ENCODE measurements around the gene DLGAP1.

- TF ChIP-seq ZNF565 (CRISPR knock-in tag; conservative IDR thresholded peaks at IDR 0.05; ENCODE audit: low read depth) = no peak
- TF ChIP-seq CREB5 (CRISPR knock-in tag; IDR thresholded peaks at IDR 0.05; ENCODE audit: low read depth) = no peak
- TF ChIP-seq ZFP3 (CRISPR knock-in tag; IDR thresholded peaks at IDR 0.05) = no peak
- TF ChIP-seq RARB (CRISPR knock-in tag; IDR thresholded peaks at IDR 0.05) = no peak
- TF ChIP-seq ZNF8 (CRISPR knock-in tag; IDR thresholded peaks at IDR 0.05) = no peak
- TF ChIP-seq ISL1 (CRISPR knock-in tag; IDR thresholded peaks at IDR 0.05) = no peak
- no peak for TF ChIP-seq PPARA (CRISPR knock-in tag; IDR thresholded peaks at IDR 0.05; ENCODE audit: borderline replicate concordance)
- TF ChIP-seq ARNTL (CRISPR knock-in tag; IDR thresholded peaks at IDR 0.05; ENCODE audit: borderline replicate concordance, low read depth) = no peak
- TF ChIP-seq ZNF70 (CRISPR knock-in tag; IDR thresholded peaks at IDR 0.05) = no peak
- no peak for TF ChIP-seq OSR1 (CRISPR knock-in tag; IDR thresholded peaks at IDR 0.05)
- TF ChIP-seq TSHZ2 (CRISPR knock-in tag; IDR thresholded peaks at IDR 0.05) = no peak
- no peak for TF ChIP-seq CSRNP3 (CRISPR knock-in tag; IDR thresholded peaks at IDR 0.05)
These were observed 51.3 kb downstream of the DLGAP1 start for GRCh38 chr18:4403836-4404235.

Data from SK-N-SH treated with all-trans-retinoic acid at 6 μM for 48 hours (cell line).